Left forelimb (tissue), 1 donor: Measurements from ENCODE around the gene SGTA.
"Not testable (repeated sequence)": the region's sequence is repeated elsewhere in the genome, so short reads cannot be mapped to it uniquely, and the experiment has no call there.

Source experiments
- DNase-seq: peaks from one replicate; pipeline ENCODE4 v3.0.0-alpha.2; 2018; ENCODE audit warnings: low spot score

The SGTA gene

GRCh38 chr19:2726904-2727639, 56.0 kb downstream of the SGTA start:
- no peak for DNase-seq

- DNase-seq = no peak
Observed at GRCh38 chr19:2726160-2726855, 56.8 kb downstream of the SGTA start.

GRCh38 chr19:2724148-2724557, 58.9 kb downstream of the SGTA start:
- no peak for DNase-seq

GRCh38 chr19:2723747-2724146, 59.3 kb downstream of the SGTA start:
- no peak for DNase-seq

GRCh38 chr19:2723345-2723715, 59.7 kb downstream of the SGTA start:
- no peak for DNase-seq

- DNase-seq = no peak
Observed at GRCh38 chr19:2722541-2723344, 60.3 kb downstream of the SGTA start.

- no peak for DNase-seq
Observed at GRCh38 chr19:2721570-2722540, 61.2 kb downstream of the SGTA start.

GRCh38 chr19:2720777-2721569, 62.1 kb downstream of the SGTA start, which contains the start of gene DIRAS1:
TSS of gene DIRAS1 (minus strand) at chr19:2721372. CDS start at chr19:2717806, 3,566 bp downstream.
- DNase-seq = no peak

GRCh38 chr19:2719920-2720776, 62.9 kb downstream of the SGTA start:
- no peak for DNase-seq

GRCh38 chr19:2719232-2719735, 63.8 kb downstream of the SGTA start:
- no peak for DNase-seq

- DNase-seq = no peak
Observed at GRCh38 chr19:2717638-2718541, 65.2 kb downstream of the SGTA start.

GRCh38 chr19:2716722-2717637, 66.1 kb downstream of the SGTA start:
- DNase-seq = no peak

- DNase-seq = no peak
Observed at GRCh38 chr19:2716275-2716650, 66.8 kb downstream of the SGTA start.

- no peak for DNase-seq
Observed at GRCh38 chr19:2715470-2716274, 67.4 kb downstream of the SGTA start.

- no peak for DNase-seq
Observed at GRCh38 chr19:2714531-2715269, 68.4 kb downstream of the SGTA start.

- not testable (repeated sequence) for DNase-seq
Observed at GRCh38 chr19:2714102-2714501, 69.0 kb downstream of the SGTA start.
